VCaP (cell line): ENCODE data around the gene FYTTD1.

Experiments used
- H3K27ac ChIP-seq: fragments of 450-650 bp; 2 replicates; pipeline ENCODE4 v1.5.1; 2017
- TF ChIP-seq, protein P1 (sequence below): fragments of 450-650 bp; conservative IDR thresholded peaks from 2 replicates; pipeline ENCODE4 v1.5.1; 2017; ENCODE audit warnings: mild to moderate bottlenecking, moderate library complexity

FYTTD1 gene

DNA sequence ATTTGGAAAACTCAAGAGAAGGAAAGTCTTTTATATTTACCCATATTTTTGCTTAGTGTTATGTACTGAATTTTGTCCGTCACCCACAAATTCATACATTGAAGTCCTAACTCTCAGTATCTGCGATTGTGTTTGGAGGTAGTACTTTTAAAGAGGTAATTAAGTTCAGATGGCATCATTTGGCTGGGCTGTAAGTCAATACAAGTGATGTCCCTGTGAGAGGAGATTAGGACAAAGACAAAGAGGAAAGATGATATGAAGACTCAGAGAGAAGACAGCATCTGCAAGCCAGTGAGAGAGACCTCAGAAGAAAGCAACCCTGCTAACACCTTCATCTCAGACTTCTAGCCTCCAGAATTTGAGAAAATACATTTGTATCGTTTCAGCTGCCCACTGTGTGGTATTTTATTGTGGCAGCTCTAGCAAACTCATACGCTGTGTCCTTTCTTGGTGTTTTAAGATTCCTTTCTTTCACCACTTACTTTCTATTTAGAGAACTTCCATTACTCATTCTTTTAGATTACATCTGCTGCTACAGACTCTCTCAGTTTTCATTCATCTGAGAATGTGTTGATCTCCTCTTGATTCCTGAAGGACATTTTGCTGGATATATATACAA, 58.4 kb downstream of the FYTTD1 start:
- TF ChIP-seq, protein P1, sequence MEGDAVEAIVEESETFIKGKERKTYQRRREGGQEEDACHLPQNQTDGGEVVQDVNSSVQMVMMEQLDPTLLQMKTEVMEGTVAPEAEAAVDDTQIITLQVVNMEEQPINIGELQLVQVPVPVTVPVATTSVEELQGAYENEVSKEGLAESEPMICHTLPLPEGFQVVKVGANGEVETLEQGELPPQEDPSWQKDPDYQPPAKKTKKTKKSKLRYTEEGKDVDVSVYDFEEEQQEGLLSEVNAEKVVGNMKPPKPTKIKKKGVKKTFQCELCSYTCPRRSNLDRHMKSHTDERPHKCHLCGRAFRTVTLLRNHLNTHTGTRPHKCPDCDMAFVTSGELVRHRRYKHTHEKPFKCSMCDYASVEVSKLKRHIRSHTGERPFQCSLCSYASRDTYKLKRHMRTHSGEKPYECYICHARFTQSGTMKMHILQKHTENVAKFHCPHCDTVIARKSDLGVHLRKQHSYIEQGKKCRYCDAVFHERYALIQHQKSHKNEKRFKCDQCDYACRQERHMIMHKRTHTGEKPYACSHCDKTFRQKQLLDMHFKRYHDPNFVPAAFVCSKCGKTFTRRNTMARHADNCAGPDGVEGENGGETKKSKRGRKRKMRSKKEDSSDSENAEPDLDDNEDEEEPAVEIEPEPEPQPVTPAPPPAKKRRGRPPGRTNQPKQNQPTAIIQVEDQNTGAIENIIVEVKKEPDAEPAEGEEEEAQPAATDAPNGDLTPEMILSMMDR: no peak
- no peak overlapping the region for H3K27ac ChIP-seq

DNA sequence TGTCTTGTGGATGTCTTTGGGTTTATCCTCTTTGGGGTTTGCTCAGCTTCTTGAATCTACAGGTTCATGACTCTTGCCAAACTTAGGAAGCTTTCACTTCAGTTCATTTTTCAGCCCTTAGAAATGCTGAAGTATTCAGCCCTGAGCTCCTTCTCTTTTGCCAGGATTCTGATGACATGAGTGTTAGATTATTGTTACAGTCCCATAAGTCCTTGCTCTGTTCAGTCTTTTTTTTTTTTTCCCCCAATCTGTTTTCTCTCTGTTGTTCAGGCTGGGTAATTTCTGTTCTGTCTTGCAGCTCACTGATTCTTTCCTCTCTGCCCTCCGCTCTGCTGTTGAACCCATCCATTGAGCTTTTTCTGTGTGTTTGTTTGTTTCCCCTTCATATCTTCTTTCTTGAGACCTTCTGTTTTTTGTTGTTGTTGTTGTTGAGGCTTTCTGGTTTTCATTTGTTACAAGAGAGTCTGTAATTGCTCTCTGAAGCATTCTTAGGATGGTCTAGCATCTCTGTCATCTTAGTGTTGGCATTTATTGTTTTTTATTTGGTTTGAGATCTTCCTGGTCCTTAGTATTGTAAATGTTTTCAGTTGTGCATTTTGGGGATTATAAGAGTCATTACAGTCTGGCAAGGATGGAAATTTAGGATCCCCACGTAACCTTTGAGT, 59.8 kb downstream of the FYTTD1 start:
- H3K27ac ChIP-seq: no peak overlapping the region
- TF ChIP-seq, protein P1: no peak

DNA sequence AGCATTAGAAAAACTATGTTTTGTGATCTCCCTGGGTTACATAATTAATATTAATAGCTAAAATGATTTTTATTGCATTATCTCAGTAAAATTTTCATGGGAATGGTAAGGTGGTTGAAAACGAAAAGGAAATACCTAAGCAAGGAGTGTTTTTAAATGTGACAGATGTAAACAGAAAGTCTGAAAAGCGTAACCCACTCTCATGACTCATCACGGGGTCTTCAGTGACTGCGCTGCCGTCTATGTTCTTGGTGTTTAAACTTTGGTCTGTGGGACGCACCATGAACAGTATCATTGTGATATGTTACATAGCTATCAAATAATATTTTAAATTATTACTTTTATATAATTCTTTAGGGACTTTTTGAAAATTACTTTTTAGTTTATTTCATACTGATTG, 61.2 kb downstream of the FYTTD1 start:
- no peak overlapping the region for H3K27ac ChIP-seq
- TF ChIP-seq, protein P1: no peak

DNA sequence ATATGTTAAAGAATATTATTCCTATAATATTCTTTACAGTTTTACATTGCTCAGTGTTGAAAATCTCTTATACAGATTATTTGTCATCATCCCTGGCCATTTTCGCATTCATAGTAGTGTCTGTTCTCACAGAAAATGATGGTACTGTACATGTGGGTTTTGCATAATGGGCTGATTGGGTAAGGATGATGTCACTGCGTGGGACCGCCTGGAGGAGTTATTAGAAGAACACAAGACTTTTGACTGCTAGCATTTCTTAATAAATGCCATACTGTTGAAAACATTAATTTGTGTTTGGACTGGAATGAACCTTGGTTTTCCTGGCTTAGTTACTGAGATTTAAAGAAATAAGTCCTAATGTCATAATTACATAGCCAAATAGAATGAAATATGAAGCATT, 61.7 kb downstream of the FYTTD1 start:
- TF ChIP-seq, protein P1: no peak
- H3K27ac ChIP-seq: no peak overlapping the region

DNA sequence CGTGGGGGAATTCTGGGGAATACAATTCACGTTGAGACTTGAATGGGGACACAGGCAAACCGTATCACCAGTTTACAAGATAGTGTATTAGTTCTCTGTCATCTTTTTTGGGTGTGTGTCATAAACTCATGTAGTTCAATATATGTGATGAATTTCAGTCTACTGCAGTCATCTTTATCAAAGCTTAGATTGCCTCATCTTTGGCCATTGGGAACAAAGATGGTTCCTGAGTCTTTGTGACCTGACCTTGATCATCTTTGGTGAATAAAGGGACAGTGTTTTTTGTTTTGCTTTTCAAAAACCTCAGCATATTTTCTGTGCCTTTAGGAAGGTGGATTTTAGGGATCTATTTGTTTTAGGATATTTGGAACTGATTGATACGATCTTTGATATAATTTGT, 64.7 kb downstream of the FYTTD1 start:
- TF ChIP-seq, protein P1: no peak
- H3K27ac ChIP-seq: no peak overlapping the region

DNA sequence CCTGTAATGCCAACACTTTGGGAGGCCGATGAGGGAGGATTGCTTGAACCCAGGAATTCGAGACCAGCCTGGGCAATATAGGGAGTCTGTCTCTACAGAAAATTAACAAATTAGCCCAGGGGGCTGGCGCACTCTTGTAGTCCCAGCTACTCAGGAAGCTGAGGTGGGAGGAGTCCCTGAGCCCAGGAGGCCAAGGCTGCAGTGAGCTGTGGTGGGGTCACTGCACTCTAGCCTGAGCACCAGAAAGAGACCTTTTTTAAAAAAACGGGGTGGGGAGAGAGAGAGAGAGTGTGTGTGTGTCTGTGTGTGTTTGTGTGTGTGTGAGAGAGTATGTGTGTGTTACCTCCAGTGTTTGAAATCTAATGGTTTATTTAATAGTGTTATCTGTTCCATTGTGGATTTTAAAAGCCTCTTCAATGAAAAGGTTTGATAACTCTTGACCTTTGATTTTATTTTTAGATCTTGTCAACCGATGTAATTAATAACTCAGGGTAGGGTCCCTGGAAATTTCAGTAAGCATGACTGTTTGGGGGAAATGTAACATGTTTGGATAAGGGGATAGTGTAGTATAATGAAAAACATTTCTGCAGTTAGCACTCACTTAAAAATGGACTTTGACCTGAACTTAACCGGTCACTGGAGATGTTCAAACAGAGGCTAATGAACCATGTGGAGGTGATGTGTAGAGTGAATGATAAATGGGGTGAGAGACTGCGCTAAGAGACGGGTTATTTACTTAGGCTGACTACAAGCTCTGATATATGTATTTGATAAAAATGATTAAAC, 71.1 kb downstream of the FYTTD1 start:
- H3K27ac ChIP-seq: peak overlapping the region; percentile 53
- TF ChIP-seq, protein P1: no peak

DNA sequence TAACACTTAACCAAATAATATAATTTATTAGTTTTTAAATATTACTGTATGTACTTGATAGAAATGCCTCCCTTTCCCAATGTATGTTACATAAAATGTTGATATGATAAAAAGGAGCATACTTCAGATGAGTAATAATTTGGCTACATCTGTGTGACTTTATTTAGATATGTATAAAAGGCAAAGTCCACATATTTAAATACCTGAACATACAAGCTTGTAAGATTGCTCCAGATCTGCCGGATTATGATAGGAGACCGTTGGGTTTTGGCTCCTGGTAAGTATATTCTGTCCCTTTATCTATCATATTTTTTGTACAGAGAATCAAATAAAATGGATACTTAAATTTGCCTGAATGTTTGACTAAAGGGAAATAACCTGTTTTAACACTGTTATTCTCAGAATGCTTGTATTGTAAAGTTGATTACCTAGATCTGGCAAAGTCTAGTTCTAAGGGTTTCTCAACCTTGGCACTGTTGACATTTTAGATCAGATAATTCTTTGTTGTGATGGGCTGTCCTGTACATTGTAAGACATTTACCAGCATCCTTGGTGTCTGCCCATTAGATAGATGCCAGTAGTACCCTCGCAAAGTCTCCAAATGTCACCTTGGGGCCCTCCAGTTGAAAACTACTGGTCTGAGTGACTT, 79.8 kb downstream of the FYTTD1 start:
- TF ChIP-seq, protein P1: no peak
- H3K27ac ChIP-seq: no peak overlapping the region
